HG03025 (cell line): ENCODE results near the gene TRIM40.
"Not testable (repeated sequence)": the region's sequence is repeated elsewhere in the genome, so short reads cannot be mapped to it uniquely, and the experiment has no call there.

ENCODE experiments used
- ATAC-seq: cut with Tn5 transposase; IDR thresholded peaks from one replicate; pipeline ENCODE4 v1.9.1; 2021; ENCODE audit warnings: mild to moderate bottlenecking, moderate library complexity; ENCODE audit not compliant: unreplicated experiment, low FRiP score

Gene TRIM40

DNA sequence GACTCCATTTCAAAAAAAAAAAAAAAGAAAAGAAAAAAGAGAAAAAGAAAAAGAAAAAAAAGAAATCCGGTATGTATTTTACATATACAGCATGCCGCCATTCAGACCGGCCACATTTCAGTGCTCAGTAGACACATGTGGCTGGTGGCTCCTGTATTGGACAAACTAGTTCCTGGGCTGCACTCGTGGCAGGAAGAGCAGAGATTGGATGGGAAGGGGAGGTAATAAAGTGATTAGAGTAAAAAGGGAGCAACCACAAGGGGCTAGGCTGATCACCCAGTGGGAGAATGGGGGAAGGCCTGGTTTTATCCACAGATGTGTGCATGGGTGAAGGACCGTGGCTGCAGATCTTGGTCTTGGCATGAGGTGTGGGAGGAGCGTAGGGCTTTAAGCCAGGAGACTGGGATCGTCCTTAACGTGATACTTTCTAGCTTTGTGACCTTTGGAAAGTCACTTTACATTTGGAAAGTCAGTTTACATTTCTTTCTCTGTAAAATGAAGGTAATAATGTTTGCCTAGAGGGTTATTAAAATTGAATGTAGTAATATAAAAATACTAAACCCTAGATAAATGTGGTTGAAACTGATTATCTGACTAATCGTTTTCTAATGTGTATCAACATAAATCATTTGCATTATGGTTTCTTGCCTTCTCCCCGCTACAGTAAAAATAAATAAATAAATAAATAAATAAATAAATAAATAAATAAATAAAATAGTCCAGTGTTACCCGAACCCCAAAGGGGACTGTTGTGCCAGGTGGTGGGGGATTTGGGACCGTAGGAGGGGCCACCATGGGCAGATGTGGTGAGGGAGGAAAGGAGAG, 26.5 kb downstream of the TRIM40 start:
- no peak for ATAC-seq

DNA sequence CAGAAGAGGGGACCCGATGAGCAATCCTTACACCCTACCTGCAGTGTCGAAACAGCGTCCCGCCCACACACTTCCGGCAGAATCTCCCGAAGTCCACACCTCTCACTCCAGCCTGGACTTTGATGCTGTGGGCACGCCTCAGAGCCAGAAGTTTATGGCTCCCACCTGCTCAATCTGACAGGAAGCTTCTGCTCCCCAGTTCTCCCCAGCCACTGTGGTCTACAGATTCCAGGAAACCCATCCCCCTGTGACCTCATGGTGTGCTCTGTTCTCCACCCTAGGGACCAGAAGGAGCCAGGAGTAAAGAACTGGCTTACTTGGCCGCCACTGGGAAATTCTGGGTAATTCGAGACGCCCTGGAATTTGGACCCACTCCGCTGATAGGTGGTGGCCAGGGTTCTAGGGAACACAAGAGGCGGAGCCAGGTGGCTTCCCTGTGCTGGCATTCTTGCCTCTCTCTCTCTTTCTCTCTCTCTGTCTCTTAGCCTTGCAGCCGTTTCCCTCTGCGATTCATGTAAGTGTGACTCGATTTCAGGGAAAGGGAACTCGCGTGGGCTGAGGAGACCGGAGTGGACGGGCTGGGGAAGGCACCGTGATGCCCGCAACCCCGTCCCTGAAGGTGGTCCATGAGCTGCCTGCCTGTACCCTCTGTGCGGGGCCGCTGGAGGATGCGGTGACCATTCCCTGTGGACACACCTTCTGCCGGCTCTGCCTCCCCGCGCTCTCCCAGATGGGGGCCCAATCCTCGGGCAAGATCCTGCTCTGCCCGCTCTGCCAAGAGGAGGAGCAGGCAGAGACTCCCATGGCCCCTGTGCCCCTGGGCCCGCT, 27.4 kb downstream of the TRIM40 start, which contains the start of gene TRIM15:
Gene TRIM15, plus strand, starts transcription at position 457 of the 828 bp plus-strand sequence. Its CDS starts 139 bp downstream, at position 596.
- ATAC-seq = no peak

DNA sequence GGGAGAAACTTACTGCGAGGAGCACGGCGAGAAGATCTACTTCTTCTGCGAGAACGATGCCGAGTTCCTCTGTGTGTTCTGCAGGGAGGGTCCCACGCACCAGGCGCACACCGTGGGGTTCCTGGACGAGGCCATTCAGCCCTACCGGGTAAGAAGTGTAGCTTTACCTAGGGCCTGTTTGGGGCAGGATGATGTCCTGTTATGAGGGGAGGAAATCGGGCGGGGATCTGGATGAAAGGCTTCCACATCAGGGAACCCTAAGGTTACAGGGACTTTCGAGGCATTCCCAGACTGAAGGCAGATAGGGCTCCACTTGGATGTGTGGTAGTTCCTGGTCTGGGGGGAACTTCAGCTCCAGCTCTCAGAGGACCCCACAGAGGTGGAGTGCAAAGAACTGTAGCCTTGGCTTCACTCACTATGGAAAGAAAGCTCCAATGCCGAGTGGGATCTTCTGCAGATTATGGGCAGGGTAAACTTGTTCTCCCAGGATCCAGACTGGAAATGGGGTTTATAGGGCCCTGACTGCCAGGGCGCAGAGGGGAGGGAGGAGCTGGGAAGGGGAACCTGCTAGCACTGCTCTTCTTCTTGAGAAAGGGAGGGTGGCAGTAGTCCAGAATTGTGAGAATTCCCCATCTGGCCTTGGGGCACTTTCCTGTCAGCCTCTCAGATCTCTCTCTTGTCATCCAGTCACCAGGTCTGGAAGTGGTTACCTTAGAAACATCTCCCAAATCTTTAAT, 28.1 kb downstream of the TRIM40 start:
- ATAC-seq = no peak

DNA sequence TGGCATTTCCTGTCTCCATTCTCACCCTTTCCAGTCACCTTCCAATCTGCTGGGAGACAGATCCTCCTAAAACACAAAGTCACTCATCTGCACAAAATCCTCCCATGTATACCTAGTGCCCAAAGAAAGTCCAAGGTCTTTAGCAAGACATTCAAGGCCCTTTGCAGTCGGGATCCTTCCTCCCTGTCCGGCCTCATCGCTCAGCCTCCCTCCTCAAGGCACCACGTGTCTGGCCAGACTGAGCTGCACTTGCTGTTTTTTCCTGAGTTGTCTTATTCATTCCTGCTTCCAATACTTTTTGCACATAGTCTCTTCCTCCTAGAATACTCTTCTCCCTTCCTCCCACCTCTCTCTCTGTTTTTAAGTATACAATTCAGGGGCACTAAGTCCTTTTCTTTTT, 28.8 kb downstream of the TRIM40 start:
- ATAC-seq = no peak

DNA sequence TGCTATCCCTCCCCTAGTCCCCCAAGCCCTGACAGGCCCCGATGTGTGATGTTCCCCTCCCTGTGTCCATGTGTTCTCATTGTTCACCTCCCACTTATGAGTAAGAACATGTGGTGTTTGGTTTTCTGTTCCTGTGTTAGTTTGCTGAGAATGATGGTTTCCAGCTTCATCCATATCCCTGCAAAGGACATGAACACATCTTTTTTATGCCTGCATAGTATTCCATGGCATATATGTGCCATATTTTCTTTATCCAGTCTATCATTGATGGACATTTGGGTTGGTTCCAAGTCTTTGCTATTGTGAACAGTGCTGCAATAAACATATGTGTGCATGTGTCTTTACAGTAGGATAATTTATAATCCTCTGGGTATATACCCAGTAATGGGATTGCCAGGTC, 29.3 kb downstream of the TRIM40 start:
- not testable (repeated sequence) for ATAC-seq

DNA sequence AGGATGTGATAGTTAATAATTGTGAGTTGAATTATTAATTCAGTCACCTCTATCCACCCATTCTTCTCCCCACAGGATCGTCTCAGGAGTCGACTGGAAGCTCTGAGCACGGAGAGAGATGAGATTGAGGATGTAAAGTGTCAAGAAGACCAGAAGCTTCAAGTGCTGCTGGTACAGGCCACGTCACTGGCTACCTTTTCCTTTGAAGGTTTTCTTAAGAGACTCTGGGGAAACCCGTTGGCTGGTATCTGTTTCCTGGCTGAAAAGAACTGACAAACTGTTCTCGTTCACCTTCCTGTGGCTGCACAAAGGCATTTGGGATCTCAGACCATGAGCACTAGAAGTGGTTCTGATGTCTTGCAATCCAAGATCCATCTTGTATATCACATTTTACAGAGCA, 31.2 kb downstream of the TRIM40 start:
- ATAC-seq = no peak

DNA sequence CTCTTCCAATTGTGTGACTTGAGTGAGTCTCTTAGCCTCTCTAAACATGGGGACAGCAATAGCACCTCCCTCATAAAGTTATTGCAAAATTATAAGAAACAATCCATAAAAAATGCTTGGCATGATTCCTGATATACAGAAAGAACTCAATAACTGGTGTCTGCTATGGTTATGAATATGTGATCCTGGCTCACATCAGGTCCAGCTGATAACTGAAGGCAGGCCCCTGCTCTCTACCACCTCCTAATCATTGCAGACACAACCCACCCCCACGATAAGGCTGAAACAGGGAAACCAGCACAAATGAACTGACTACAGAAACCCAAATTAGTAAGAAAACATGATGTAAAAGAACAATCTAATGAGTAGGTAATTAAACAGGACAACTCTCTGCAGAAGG, 32.8 kb downstream of the TRIM40 start:
- ATAC-seq = no peak

DNA sequence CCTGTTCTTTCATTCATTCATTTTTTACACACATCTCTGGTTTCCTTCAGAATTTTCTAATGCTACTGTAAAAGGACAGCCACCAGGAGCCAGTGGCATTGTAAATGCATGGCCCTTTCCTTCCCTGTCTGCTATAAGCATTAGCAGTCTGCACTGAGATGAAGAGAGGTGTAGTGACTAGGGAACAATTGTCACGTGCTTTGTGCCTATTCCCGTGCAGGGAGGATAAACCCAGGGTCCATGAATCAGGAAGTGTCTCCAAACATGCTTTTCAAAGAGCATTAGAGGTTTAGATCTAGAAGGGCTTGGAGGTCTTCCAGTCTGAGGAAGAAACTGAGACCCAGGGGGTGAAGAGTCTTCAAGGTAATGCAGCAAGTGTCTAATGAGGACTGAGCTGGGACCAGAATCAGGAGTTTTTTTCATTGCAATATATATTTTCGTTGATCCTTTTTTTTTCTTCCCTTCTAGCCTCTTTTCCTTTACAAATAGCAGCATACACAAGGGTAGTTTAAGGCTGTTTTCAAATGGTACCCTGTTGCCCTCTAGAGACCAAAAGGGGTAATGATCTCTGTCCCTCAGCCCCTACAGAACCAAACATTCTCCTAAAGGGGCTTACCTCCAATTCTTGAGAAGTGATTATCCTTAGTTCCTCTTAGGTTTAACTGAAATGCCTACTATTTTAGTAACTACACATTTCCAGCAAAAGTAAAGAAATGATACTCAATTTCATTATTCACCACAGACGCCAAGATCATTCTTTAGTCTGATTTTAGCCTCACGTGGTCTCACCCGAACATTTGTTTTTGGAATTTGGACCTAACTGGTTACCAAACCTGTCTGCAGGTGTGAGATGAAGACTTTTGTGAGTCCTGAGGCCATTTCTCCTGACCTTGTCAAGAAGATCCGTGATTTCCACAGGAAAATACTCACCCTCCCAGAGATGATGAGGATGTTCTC, 34.0 kb downstream of the TRIM40 start:
- no peak for ATAC-seq

DNA sequence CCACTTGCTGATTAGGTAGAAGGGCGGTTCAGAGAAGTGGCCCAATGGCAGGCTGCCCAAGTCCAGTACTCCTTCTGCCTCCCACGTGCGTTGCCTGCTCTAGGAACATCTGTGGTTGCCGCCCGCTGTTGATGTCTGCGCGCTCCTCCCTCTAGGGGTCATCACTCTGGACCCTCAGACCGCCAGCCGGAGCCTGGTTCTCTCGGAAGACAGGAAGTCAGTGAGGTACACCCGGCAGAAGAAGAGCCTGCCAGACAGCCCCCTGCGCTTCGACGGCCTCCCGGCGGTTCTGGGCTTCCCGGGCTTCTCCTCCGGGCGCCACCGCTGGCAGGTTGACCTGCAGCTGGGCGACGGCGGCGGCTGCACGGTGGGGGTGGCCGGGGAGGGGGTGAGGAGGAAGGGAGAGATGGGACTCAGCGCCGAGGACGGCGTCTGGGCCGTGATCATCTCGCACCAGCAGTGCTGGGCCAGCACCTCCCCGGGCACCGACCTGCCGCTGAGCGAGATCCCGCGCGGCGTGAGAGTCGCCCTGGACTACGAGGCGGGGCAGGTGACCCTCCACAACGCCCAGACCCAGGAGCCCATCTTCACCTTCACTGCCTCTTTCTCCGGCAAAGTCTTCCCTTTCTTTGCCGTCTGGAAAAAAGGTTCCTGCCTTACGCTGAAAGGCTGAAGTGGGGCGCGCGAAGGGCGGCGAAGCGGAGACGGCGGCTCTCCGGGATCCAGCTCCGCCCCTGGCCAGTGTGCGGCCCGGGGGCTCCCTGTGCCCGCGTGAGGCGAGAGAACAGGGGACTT, 35.9 kb downstream of the TRIM40 start:
- ATAC-seq = no peak

DNA sequence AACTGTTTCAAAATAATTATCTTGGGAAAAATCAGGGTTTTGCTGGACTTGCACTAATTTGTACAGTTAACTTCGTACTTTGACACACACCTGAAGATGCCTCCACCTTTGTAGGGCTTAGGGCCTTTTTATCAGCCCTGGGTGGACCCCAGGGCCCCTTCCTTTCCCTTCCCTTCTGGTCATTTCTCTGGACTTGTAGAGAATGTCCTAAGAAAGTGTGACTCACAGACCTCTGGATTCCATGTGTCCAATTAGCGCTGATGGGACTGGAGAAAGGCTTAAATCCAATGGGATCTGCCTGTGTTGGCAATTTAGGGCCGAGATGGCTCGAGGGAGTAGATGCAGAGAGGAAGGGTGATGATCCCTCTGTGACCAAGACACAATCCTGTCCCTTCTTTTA, 36.7 kb downstream of the TRIM40 start:
- no peak for ATAC-seq

DNA sequence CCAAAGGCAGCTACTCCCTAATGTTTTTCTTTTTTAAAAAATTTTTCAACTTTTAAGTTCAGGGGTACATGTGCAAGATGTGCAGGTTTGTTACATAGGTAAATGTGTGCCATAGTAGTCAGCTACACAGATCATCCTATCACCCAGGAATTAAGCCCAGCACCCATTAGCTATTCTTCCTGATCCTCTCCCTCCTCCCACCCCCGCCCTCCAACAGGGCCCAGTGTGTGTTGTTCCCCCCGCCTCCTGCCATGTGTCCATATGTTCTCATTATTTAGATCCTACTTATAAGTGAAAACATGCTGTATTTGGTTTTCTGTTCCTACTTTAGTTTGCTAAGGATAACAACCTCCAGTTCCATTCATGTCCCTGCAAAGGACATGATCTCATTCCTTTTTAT, 39.8 kb downstream of the TRIM40 start:
- no peak for ATAC-seq

DNA sequence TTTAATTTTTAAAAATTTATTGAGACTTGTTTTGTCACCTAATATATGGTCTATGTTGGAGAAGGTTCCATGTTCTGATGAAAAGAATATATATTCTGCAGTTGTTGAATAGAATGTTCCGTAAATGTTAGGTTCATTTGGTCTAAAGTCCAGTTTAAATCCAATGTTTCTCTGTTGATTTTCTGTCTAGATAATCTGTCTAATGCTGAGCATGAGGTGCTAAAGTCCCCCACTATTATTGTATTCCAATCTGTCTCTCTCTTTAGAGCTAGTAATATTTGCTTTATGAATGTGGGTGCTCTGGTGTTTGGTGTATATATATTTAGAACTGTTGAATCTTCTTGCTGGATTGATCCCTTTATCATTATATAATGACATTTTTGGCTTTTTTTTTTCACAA, 42.9 kb downstream of the TRIM40 start:
- ATAC-seq = no peak

DNA sequence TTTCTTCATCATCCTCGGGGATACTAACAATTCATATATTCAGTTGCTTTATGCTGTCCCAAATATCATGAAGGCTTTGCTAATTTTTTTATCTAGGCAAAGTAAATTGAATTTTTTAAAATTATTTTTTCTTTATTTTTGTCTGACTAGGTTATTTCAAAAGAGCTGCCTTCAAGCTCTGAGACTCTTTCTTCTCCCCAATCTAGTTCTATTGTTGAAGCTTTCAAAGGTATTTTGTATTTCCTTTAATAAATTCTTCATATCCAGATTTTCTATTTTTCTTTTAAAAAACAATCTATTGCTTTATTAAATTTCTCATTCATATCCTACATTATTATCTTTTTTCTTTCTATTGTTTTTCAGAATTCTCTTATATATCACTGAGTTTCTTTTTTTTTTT, 44.2 kb downstream of the TRIM40 start:
- ATAC-seq = no peak

DNA sequence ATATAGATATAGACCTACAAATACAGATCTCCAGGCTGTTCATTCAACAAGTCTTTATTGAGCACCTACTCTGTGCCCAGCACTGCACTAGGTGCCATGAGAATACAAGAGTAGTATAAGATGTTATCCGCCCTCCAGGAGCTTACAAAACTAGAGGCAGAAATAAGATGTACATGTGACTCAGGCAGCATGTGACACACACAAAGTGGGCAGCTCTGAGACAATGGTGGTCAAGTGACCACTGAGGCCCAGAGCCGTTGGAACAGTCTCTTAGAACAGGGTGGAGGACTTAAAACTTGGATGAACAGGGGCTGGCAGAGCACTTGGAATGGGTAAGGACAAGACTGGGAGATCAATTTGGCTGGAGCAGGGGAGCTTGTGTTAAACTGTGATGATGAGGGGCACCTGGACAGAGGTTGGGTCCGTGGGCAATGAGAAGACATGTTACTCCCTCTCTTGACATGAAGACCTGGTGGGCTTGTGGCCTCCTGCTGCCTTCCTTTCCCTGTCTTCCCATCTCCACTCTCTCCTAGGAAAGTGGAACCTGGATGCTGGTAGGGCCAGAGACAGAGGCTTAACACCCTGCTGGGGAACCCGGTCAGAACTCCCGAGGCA, 48.6 kb downstream of the TRIM40 start:
- ATAC-seq = no peak

DNA sequence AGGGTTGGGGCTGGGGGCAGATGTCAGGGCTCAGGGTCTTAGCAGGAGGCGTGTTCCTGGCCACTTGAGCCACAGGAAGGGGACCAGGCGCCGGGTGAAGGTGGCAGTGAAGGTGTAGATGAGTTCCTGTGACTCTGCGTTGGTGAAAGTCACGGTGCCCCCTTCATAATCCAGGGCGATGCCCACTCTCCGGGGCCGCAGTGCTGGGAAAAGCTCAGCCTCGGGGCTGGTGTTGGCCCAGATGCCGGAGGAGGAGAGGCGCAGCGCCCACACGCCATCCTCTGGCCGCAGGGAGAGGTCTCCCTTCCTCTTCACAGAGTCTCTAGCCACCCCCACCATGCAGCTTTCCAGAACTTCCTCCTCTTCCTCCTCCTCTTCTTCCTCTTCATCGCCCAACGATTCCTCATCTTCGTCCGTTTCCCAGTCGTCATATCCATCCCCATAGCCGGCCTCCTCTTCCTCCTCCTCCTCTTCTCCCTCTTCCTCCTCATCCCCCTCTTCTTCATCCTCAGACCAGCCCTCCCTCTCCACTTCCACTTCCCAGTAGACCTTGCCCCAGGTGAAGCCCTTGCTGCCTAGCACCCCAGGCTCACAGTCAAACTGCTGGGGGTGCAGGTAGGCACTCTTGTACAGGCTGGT, 50.0 kb downstream of the TRIM40 start:
- ATAC-seq = no peak

DNA sequence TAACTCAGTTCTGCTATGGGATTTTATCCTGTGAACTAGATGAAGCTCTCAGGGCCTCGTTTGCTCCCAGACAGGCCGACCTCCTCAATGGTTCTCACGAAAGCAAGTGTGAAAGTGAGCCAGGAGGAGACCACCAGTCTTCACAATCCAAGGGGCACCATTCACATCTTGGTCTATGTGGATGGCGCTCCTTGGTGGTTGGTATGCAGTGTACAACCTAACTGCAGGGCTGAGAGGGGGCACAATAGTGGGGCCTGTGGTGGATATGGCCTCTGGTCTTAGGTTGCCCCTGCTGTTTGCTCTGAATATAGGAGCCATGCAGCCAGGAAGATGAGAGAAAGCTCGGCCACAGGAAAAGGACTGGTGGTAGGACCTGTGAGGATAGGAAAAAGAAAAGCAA, 52.6 kb downstream of the TRIM40 start:
- no peak for ATAC-seq

DNA sequence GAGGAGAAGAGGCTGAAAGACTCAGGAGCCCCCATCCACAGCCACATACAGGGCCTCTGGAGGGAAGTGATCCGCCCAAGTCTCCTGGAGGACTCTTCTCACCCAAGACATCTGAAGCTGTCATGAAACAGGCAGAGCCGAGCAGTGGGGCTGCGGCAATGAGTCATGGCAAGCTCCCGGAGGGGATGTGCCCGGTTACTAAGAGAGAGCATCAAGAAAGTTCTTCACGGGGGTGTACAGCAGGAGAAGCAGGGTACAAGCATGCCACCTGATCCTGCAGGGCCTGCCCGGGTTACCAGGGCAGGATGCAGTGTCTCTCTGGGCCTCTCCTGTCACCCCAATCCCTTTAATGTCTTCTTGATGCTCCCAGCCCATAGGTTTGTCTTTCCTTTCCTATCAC, 56.1 kb downstream of the TRIM40 start:
- no peak for ATAC-seq
